ENCODE results near the gene HOTAIR.

The HOTAIR gene

DNA sequence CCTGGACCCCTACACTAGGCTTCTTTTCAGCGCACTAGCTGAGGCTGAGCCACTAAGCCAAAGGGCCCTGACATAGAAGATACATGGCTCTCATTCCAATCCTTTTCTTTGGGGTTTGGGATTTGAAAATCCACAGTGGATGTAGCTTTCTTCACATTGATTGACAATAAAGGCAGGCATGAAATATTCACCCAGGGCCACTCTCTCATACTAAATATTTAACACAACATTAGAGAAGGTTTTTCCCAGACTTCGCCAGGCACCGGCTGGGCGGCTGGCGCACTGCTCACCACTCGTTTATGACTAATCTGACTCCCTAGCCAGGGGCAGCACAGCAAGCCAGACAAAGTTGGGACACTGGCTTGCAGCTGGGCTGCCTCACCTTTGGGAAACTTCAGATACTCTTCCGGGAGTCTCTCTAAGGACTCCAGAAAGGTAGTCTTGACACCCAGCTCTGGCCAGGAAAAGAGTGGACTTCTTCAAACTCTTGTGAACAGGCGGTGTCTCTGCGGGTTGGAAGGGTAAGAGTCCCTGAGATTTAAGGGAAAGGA is 2.5 kb downstream of the HOTAIR start:
- no peak for DNase-seq

- DNase-seq = no peak
These were observed 3.1 kb downstream of the HOTAIR start for GRCh38 chr12:53971686-53972085.

GRCh38 chr12:53971129-53971528 is 3.6 kb downstream of the HOTAIR start:
- DNase-seq = no peak

- DNase-seq = no peak
These were observed 4.3 kb downstream of the HOTAIR start for GRCh38 chr12:53970451-53970850.

GRCh38 chr12:53969588-53970259 is 5.0 kb downstream of the HOTAIR start:
- no peak for DNase-seq

- DNase-seq = no peak
These were observed 6.3 kb downstream of the HOTAIR start for GRCh38 chr12:53968214-53969127.

- DNase-seq = no peak
These were observed 7.3 kb downstream of the HOTAIR start for GRCh38 chr12:53967421-53967925.

GRCh38 chr12:53966385-53967133 is 8.2 kb downstream of the HOTAIR start:
- no peak for DNase-seq

DNA sequence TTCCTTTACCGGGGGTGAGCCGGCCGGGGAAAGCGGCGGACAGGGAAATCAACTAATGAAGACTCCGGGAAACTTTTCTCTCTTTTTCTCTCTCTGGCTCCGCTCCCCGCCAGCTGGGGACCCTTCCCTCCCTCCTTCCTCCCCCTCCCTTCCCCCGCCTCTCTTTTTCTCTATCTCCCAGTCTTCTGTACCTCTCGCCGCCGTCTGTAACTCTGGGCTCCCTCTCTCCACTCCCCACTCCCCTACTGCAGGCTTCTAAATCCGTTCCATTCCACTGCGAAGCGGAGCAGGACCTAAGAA is 8.7 kb downstream of the HOTAIR start:
- no peak for DNase-seq

DNA sequence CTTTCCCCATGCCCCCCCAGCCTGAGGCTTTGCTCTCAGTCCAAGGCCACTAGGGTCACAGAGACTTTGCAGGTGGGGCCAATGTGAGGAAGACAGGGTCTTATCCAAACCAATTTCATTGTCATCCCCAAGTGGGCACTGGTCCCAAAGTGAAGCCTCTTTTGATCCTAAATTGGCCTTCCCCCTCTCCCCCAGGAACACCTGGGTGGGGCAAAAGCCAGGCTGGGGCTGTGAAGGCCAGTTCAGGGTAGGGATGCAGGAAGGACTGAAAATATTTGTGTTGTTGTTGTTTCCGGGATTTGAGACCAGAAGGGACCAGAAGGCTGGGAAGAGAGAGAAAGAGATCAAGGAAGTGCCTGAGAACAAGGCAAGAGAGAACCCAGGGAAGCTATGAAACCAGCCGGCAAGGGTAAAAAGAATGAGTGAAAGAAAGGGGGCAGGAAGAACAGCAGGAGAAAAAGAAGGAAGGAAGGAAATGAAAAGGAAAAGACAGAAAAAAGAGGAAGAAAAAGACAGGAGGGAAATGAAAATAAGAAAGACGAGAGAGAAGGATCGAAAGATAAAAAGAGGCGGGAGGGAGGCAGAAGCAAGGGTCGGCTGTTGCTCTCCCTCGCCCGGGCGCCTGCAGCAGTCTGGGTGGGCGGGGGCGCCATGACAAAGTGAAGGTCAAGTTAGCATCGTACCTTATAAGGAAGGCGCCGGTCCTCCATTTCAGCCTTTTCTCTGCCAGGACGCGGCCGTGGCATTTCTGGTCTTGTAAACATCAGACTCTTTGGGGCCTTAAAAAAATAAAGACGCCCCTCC is 9.3 kb downstream of the HOTAIR start:
- DNase-seq = no peak

DNA sequence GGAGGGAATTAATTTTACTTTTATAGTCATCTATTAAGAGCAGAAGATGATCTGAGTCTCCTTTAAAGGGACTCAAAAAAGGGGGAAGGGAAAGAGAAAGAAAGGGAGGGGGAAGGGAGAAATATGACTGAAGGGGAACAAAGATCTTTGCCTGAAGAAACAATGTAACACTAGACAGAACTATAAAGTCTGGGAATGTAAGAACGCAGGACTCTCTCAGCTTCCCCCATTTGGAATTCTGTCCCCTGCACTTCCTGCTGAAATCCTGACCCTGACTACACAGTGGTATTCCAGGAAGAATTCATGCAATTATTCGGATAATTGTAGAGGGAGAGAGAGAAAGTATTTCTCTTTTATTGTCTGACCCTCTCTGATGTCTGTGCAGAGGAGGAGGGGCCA is 10.4 kb downstream of the HOTAIR start:
- DNase-seq = no peak

DNA sequence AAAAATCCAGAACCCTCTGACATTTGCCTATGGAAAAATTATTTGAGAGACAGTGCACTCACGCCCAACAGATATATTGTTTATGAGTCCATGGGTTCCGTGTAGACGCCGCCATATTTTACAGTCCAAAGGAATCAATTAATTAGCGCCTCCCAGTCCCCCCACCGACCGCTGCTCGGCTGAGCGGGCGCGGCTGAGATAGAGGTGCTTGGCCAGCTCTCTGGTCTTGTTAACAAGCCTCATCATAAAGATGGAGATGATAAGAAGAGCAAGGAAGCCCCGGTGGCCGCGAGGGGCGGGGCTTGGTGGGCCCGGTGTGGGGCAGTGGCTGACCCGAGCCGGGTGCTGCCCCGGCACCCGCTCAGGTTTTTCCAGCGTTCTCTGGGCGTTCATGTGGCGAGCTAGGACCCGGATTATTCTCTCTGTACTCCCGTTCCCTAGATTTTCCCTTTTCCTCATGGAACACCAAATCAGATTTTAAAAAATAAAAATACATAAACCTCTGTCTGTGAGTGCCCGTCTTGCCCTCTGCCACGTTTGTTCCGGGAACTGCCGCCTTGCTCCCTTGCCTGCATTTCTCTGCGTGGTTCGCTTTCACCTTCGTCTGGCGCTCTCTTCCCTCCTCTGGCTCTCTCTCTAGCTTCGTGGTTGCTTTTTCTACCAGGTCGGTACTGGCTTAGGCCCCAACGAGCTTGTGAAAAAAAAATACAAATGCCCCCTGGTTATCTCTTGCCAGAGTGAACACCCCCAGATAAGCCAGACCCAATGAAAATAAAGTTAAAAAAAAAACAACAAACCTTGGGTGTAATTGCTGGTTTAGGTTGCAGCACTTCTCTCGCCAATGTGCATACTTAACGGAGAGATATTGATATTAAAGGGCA is 11.1 kb downstream of the HOTAIR start:
- no peak for DNase-seq

DNA sequence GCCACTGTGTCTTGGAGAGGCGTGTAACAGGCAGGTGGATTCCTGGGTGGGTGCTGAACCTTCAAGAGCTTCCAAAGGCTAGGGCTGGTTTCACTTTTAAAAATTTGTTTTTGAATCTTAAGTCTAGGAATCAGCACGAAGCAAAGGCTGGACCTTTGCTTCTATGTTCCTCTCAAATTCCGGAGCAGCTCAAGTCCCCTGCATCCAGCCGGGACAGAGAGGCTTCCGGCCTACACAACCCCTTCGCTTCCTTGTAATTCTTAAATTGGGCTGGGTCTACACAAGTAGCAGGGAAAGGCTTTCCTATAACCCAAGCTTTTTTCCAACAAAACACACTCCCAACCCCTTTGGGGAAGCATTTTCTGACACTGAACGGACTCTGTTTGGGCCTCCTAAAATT is 11.7 kb downstream of the HOTAIR start:
- DNase-seq = no peak

GRCh38 chr12:53961025-53961761 is 13.6 kb downstream of the HOTAIR start:
- DNase-seq = no peak

- no peak for DNase-seq
These were observed 14.3 kb downstream of the HOTAIR start for GRCh38 chr12:53960187-53961024.

DNA sequence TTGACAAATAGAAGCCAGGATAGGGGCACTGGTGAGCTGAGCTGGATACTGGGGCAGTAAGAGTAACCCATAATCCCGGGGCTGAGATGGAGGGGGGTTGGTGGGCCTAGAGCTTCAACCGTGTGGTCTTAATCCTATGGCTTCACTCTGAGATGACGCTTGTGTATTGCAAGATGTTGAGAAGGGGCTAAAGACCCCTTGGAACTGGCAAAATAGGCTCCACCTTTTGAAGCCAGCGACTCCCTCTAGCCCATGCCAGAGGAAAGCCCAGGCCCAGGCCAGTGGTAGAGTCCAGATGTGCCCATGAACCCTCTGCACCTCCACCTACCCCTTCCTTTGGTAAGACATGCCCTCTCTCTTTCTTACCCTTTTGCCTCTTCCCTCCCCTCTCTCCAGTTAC is 15.4 kb downstream of the HOTAIR start:
- DNase-seq = no peak

GRCh38 chr12:53958128-53958527 is 16.6 kb downstream of the HOTAIR start:
- DNase-seq = no peak

GRCh38 chr12:53956914-53957536 is 17.7 kb downstream of the HOTAIR start:
- no peak for DNase-seq

GRCh38 chr12:53956251-53956887 is 18.4 kb downstream of the HOTAIR start:
- no peak for DNase-seq

All from CD4-positive, alpha-beta T cell treated with Interleukin-12 subunit alpha and Interleukin-12 subunit beta, for 1 hour (primary cell).